Esophagus muscularis mucosa (tissue), 4 donors: ENCODE results near the gene ANKRD11.

ENCODE experiments used
- EP300 ChIP-seq: sonication (generic); formaldehyde crosslinking; IDR thresholded peaks from one replicate; pipeline ENCODE4 v1.6.1; 2017; ENCODE audit warnings: antibody characterized with exemption
- POLR2A ChIP-seq: fragments of 450-650 bp; IDR thresholded peaks from one replicate; pipeline ENCODE4 v1.6.1; 2017; ENCODE audit warnings: antibody characterized with exemption, moderate library complexity, mild to moderate bottlenecking, low read depth
- POLR2AphosphoS5 ChIP-seq, 2 donors: sonication (generic); formaldehyde crosslinking; IDR thresholded peaks; one replicate each; pipeline ENCODE4 v1.6.1; 2017; ENCODE audit warnings: antibody characterized with exemption in 2 of 2
- TF ChIP-seq, protein P1 (sequence below), 3 experiments: fragments of 200-600 bp in 2 of 3; fragments of 450-650 bp in 1 of 3; sonication (generic) in 2 of 3; IDR thresholded peaks; one replicate each; pipeline ENCODE4 v1.5.1; 2017 to 2019; ENCODE audit warnings: antibody characterized with exemption in 3 of 3, mild to moderate bottlenecking in 2 of 3, moderate library complexity in 1 of 3

DNA sequence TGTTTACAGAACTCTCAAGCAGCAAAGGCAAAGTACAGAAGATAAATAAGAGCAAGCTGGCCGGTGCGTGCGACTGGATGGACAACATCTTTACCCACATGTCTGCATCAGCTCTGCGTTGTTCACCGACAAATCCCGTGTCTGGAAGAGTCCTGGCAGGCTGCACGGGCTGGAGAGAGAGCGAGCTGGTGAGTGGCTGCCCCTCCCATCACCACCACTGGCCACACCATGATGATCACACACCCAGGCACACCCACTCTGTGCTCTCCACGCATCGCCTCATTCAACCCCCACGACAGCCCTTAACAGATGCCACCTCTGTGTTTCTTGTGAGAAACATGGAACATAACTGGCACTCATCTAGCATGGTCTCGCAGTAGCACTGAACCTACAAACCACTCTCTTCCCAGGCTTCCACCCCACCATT, 59.2 kb downstream of the ANKRD11 start:
- TF ChIP-seq, protein P1, sequence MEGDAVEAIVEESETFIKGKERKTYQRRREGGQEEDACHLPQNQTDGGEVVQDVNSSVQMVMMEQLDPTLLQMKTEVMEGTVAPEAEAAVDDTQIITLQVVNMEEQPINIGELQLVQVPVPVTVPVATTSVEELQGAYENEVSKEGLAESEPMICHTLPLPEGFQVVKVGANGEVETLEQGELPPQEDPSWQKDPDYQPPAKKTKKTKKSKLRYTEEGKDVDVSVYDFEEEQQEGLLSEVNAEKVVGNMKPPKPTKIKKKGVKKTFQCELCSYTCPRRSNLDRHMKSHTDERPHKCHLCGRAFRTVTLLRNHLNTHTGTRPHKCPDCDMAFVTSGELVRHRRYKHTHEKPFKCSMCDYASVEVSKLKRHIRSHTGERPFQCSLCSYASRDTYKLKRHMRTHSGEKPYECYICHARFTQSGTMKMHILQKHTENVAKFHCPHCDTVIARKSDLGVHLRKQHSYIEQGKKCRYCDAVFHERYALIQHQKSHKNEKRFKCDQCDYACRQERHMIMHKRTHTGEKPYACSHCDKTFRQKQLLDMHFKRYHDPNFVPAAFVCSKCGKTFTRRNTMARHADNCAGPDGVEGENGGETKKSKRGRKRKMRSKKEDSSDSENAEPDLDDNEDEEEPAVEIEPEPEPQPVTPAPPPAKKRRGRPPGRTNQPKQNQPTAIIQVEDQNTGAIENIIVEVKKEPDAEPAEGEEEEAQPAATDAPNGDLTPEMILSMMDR (IDR thresholded peaks at IDR 0.05) = no peak
- TF ChIP-seq POLR2A = no peak
- peak in 1 of 2 donors; percentile 9 for TF ChIP-seq POLR2AphosphoS5 (IDR thresholded peaks at IDR 0.05)
- no peak for TF ChIP-seq EP300
